Endothelial cell (in vitro differentiated cells): ENCODE measurements around the gene GCN1. TPM values are rescaled to one million over a fixed set of nuclear protein-coding genes. Genes with fewer than 3 reads are reported as not detected.
"Not testable (repeated sequence)": the region's sequence is repeated elsewhere in the genome, so short reads cannot be mapped to it uniquely, and the experiment has no call there.

Experiments used
- DNase-seq: peaks from one replicate; pipeline ENCODE4 v3.0.0; 2021; ENCODE audit warnings: low spot score
- H3K27ac Mint-ChIP-seq: one replicate; pipeline ENCODE4 v1.8.0; 2021; ENCODE audit warnings: mixed read lengths, inconsistent platforms; ENCODE audit not compliant: unreplicated experiment
- H3K27me3 Mint-ChIP-seq: one replicate; pipeline ENCODE4 v1.8.0; 2021; ENCODE audit warnings: mild to moderate bottlenecking, moderate library complexity, mixed read lengths, inconsistent platforms; ENCODE audit not compliant: unreplicated experiment
- H3K36me3 Mint-ChIP-seq: one replicate; pipeline ENCODE4 v1.8.0; 2021; ENCODE audit warnings: mild to moderate bottlenecking, low read depth, mixed read lengths, inconsistent platforms; ENCODE audit not compliant: unreplicated experiment
- H3K4me1 Mint-ChIP-seq: one replicate; pipeline ENCODE4 v1.8.0; 2021; ENCODE audit warnings: mild to moderate bottlenecking, mixed read lengths, inconsistent platforms; ENCODE audit not compliant: unreplicated experiment
- H3K4me3 Mint-ChIP-seq: one replicate; pipeline ENCODE4 v1.8.0; 2021; ENCODE audit warnings: mild to moderate bottlenecking, mixed read lengths, inconsistent platforms; ENCODE audit not compliant: unreplicated experiment
- H3K9me3 Mint-ChIP-seq: one replicate; pipeline ENCODE4 v1.8.0; 2021; ENCODE audit warnings: mixed read lengths, inconsistent platforms; ENCODE audit not compliant: unreplicated experiment
- total RNA-seq: library from RNA; stranded (reverse); fragmentation: NEBNext Ultra II Directional; extraction: Animal tissue kit (Norgen Biotek cat#: 25700); gene quantifications from one replicate; pipeline ENCODE4 v1.2.1, GENCODE V29; 2021; ENCODE audit not compliant: unreplicated experiment
- TF ChIP-seq, protein P1 (sequence below): fragments of 200-600 bp; sonication (generic); IDR thresholded peaks from one replicate; pipeline ENCODE4 v1.5.0; 2021; ENCODE audit warnings: antibody characterized with exemption; ENCODE audit not compliant: unreplicated experiment

GCN1 gene
- total RNA-seq, 1 donor from 2014 or later, result 54.0 TPM

- H3K27ac Mint-ChIP-seq, result no peak overlapping the region
- no peak for DNase-seq
- H3K4me3 Mint-ChIP-seq, result no peak overlapping the region
- peaks cover 29% of the 10 kb centered on the region for H3K36me3 Mint-ChIP-seq
- H3K4me1 Mint-ChIP-seq, result peaks cover 6% of the 10 kb centered on the region
- no peaks in the 10 kb centered on the region for H3K9me3 Mint-ChIP-seq
- TF ChIP-seq, protein P1, sequence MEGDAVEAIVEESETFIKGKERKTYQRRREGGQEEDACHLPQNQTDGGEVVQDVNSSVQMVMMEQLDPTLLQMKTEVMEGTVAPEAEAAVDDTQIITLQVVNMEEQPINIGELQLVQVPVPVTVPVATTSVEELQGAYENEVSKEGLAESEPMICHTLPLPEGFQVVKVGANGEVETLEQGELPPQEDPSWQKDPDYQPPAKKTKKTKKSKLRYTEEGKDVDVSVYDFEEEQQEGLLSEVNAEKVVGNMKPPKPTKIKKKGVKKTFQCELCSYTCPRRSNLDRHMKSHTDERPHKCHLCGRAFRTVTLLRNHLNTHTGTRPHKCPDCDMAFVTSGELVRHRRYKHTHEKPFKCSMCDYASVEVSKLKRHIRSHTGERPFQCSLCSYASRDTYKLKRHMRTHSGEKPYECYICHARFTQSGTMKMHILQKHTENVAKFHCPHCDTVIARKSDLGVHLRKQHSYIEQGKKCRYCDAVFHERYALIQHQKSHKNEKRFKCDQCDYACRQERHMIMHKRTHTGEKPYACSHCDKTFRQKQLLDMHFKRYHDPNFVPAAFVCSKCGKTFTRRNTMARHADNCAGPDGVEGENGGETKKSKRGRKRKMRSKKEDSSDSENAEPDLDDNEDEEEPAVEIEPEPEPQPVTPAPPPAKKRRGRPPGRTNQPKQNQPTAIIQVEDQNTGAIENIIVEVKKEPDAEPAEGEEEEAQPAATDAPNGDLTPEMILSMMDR, result no peak
- peaks cover 12% of the 10 kb centered on the region for H3K27me3 Mint-ChIP-seq
Observed at GRCh38 chr12:120213758-120214157, 19.2 kb upstream of the GCN1 start.

- H3K9me3 Mint-ChIP-seq, H3K4me1 Mint-ChIP-seq, H3K4me3 Mint-ChIP-seq, DNase-seq: not testable (repeated sequence)
- H3K27ac Mint-ChIP-seq, result peak overlapping the region; percentile 61
- peaks cover 29% of the 10 kb centered on the region for H3K36me3 Mint-ChIP-seq
- H3K27me3 Mint-ChIP-seq, result peaks cover 10% of the 10 kb centered on the region
Observed at GRCh38 chr12:120213182-120213581, 18.7 kb upstream of the GCN1 start.

DNA sequence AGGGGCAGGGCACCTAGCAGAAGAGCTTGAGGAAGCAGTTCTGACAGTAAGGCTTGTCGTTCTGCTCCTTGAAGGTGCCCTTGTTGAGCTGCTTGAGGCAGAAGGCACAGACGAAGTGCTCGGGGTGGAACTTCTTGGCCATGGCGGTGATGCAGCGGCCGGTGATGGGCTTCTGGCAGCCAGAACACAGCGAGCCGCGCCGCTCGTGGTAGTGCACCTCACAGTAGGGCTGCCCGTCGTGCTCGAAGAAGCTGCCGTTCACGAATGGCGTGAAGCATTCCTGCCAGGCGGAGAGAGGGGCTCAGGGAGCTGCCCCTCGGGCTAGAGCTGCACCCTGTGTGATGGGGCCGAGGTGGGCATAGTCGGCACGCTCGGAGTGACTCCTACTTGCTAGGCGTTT is 17.8 kb upstream of the GCN1 start:
- Mint-ChIP-seq H3K27me3 (peaks cover 11% of the 10 kb centered on the region), H3K4me3 (no peak overlapping the region), H3K36me3 (peaks cover 25% of the 10 kb centered on the region), H3K9me3 (no peaks in the 10 kb centered on the region), H3K27ac (no peak overlapping the region), H3K4me1 (peaks cover 6% of the 10 kb centered on the region)
- DNase-seq, result no peak
- TF ChIP-seq, protein P1, result no peak

DNA sequence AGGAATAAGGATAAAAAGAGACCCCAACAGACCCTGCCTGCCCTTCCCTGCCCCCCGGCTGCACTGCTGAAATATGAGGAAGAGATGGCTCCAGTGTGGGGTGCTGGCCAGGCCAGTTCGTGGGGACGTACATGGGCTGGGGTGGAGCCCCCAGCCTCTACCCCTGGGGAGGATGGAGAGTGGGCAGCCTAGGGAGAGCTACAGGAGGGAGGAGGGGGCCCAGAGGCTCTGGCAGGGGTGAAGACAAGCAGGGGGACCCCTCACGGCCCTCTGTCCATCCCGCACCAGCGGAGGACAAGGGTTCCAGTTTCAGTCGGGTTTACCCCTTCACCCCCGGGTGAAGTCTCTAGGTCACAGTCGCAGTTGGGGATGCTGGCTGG is 17.4 kb upstream of the GCN1 start:
- Mint-ChIP-seq H3K27me3 (peaks cover 13% of the 10 kb centered on the region), H3K27ac (no peak overlapping the region), H3K4me1 (peaks cover 6% of the 10 kb centered on the region), H3K36me3 (peaks cover 25% of the 10 kb centered on the region), H3K4me3 (peak overlapping the region; percentile 59), H3K9me3 (no peaks in the 10 kb centered on the region)
- no peak for DNase-seq
- TF ChIP-seq, protein P1, result no peak

GRCh38 chr12:120211243-120211903 is 16.9 kb upstream of the GCN1 start:
- Mint-ChIP-seq H3K27me3 (peaks cover 13% of the 10 kb centered on the region), H3K36me3 (peaks cover 25% of the 10 kb centered on the region), H3K4me3 (peak overlapping the region; percentile 59), H3K4me1 (peaks cover 6% of the 10 kb centered on the region), H3K27ac (no peak overlapping the region), H3K9me3 (no peaks in the 10 kb centered on the region)
- TF ChIP-seq, protein P1, result no peak
- no peak for DNase-seq
